Inferior parietal cortex (tissue), 1 donor: ENCODE measurements around the gene XIRP2.
"Not testable (repeated sequence)": the region's sequence is repeated elsewhere in the genome, so short reads cannot be mapped to it uniquely, and the experiment has no call there.

Experiments used
- DNase-seq: peaks from one replicate; pipeline ENCODE4 v3.0.0-alpha.2; 2016; ENCODE audit errors: extremely low spot score

Gene XIRP2

DNA sequence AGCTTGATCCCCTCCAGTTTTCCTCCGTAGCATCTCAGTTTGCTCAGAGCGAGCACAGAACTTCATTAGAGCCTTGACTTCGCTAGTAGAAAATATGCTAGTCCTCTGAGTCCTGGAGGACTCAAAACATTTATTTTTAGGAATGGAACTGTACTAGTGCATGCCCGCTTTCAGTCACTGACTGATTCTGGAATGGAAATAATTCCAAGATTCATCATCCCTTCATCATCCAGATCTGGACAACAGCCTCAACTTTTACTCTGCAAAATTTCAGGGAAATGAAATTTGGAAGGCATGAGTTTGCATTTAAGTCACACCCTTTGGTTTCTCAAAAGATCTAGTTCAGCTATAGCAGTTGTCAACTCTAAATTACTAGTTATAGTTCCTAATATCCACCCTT is 304.6 kb downstream of the XIRP2 start:
- no peak for DNase-seq

GRCh38 chr2:167196461-167197252 is 308.4 kb downstream of the XIRP2 start:
- DNase-seq: no peak

- DNase-seq: no peak
These were observed 309.7 kb downstream of the XIRP2 start for GRCh38 chr2:167198009-167198408.

DNA sequence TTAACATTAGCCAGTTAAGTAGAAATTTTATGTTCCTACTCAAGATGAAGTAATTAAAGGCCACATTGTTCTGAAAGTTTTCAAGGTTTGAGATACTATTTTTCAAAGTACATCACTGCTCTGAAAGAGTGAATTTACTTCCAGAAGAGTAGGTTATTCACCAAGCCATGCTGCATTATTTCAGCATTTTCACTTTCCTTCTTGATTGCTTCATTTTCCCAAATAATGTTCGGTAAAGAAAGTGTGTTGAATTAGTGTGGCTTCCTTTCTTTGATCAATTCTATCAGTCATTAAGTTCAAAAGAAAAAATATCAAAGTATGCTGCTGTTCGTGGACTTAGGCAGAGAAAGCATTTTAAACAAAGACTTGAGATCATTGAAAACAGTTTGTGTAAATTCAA is 310.3 kb downstream of the XIRP2 start:
- no peak for DNase-seq

GRCh38 chr2:167200019-167200418 is 311.7 kb downstream of the XIRP2 start:
- no peak for DNase-seq

DNA sequence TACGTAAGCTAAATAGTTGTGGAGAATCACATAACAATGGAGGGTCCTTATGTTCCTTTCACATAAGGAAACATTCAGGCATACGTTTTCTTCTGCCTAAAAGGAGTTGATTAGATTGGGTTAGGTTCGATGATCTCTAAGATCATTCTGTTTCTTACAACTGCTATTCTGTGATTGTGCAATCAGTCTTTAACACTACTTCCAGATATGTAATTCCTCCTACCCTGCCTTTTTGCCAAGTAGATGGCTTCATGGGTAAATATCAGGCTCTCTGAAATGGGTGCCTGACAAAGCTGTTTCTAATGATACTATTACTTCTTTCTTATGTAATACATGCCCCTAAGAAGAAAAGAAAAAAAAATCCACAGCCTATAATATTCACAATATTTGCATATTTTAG is 321.5 kb downstream of the XIRP2 start:
- no peak for DNase-seq

DNA sequence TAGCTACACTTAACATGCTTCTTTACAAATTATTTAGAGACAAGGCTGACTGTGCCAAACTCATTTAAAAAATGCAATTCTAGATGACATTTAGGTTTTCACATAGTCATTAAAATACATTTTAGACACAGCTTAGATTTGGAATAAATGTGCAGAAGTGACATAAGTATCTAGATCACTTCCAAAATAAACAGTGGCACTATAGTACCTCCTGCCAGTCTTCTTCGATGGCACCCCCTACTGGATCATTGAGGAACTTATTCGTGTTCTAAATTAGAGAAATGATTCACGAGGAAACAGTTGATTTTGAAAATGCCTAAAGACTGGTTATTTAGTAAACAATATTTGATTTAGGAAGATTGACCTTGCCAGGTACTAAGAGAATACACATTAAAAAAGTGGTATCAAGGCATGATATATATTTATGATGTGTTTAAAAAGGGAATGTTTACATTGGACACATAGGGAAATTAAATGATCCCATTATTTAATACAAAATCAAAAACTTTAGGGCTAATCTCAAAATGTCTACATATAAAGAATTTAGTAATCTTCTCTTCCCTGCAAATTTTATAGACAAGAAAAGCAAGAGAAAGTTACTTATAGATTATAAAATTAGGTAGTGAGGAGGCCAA is 323.9 kb downstream of the XIRP2 start:
- peak; percentile 79 for DNase-seq

DNA sequence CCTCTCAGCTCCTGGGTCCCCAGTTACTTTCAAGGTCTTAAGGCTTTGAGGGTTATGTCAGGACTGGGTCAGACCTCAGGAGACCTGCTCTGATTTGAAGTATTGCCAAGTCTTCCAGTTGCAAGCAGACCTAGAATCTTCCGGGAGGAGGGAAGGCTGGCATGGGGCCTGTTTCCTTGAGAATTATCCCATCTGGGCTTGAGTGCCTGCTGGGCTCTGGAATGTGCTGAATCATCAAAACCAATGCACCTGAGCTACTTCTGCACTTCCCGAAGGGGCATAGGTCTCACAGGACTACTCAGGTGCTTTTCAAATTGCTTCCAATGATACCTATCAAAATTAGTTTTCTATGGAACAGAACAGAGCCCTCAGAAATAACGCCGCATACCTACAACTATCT is 327.3 kb downstream of the XIRP2 start:
- no peak for DNase-seq

DNA sequence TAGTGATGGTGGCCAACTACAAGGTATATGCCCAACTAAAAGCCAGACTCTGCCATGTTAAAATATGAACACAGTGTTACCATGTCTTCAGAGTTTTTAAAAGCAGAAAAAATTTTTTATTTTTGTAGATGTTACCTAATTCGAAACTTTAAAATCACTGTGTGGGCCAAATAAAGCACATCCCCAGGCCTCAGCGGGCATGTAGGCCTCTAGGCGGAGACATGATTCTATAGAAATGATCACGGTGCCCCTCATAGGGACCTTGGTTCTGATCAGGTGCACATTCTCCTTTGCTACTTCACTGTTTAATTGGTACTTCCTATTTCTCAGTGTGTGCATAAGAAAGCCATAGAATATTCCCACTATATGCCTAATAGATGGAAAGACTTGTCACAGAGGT is 349.2 kb downstream of the XIRP2 start:
- no peak for DNase-seq

- DNase-seq: no peak
These were observed 352.4 kb downstream of the XIRP2 start for GRCh38 chr2:167240671-167241070.

DNA sequence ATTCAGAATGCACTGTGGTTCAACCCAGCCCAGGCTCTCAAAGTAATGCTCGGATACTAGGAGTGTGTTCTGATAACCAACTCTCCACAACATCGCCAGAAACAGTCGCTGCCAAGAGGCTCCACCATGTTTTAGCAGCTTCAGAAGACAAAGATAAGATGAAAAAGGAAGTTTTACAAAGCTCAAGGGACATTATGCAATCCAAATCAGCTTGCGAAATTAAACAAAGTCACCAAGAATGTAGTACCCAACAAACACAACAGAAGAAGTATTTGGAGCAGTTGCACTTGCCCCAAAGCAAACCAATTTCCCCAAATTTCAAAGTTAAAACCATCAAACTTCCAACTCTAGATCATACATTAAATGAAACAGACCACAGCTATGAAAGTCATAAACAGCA is 360.9 kb downstream of the XIRP2 start:
- DNase-seq: no peak

- no peak for DNase-seq
These were observed 364.7 kb downstream of the XIRP2 start for GRCh38 chr2:167253025-167253424.

DNA sequence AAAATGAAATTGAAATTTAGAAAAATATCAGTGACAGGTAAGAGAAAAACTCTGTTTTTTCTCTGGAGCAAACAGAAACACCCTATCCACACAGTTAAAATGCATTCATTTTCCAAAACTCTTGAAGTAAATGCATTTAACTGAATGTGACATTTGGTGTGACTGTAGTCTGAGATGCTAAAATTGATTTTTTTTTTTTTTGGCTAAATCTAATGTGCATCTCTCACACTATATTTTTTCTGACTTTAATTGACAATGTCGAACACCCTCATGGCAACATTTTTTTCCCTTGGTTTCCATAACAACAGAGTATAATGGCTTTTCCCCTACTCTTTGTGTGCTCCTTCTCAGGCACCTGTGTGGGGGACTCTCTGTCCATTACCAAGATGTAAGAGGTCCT is 366.4 kb downstream of the XIRP2 start:
- DNase-seq: no peak

DNA sequence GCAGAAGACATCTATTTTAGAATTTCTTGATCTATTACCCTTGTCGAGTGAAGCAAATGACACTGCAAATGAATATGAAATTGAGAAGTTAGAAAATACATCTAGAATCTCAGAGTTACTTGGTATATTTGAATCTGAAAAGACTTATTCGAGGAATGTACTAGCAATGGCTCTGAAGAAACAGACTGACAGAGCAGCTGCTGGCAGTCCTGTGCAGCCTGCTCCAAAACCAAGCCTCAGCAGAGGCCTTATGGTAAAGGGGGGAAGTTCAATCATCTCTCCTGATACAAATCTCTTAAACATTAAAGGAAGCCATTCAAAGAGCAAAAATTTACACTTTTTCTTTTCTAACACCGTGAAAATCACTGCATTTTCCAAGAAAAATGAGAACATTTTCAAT is 370.4 kb downstream of the XIRP2 start:
- DNase-seq: no peak

GRCh38 chr2:167264380-167264779 is 376.1 kb downstream of the XIRP2 start:
- peak; percentile 57 for DNase-seq

DNA sequence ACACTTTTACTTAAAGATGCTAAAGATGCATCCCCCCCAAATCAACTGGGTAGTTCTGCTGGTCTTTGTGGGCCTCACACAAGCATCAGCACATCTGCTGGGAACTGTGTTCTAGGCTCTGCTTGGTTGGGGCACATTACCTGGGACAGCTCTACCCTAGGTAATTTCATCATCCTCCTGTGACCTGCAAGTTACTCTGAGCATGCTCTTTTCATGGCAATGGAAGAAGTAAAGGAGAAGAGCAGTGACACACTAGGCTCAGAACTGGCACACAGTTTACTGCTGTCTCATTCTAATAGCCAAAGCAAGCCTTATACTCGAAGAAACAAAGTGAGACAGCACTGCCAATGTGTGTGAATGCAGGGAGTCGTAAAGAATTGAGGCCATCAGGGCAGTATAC is 376.7 kb downstream of the XIRP2 start:
- DNase-seq: no peak

- DNase-seq: no peak
These were observed 377.4 kb downstream of the XIRP2 start for GRCh38 chr2:167265722-167266121.

- DNase-seq: not testable (repeated sequence)
These were observed 380.0 kb downstream of the XIRP2 start for GRCh38 chr2:167268245-167268644.

GRCh38 chr2:167271932-167272331 is 383.7 kb downstream of the XIRP2 start:
- no peak for DNase-seq

DNA sequence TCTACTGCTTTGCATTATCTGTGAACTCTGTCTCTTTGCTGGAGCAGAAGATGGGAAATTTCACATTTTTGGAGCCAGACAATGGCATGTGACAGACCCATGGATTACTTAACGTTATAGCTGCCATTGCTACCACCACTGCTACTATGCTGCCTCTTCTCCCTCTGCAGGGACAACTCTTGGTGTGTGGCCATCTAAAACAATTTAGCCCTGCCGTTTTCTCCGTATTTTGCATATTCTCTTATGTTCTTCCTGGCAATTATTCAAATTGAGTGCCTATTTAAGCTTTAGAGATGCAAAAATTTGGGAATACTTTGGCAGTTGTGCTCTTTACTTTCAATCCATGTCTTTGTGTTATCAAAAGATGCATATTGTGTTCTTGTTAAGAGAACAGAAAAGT is 386.8 kb downstream of the XIRP2 start:
- no peak for DNase-seq

- DNase-seq: no peak
These were observed 391.5 kb downstream of the XIRP2 start for GRCh38 chr2:167279810-167280209.

GRCh38 chr2:167287212-167287611 is 398.9 kb downstream of the XIRP2 start:
- no peak for DNase-seq

DNA sequence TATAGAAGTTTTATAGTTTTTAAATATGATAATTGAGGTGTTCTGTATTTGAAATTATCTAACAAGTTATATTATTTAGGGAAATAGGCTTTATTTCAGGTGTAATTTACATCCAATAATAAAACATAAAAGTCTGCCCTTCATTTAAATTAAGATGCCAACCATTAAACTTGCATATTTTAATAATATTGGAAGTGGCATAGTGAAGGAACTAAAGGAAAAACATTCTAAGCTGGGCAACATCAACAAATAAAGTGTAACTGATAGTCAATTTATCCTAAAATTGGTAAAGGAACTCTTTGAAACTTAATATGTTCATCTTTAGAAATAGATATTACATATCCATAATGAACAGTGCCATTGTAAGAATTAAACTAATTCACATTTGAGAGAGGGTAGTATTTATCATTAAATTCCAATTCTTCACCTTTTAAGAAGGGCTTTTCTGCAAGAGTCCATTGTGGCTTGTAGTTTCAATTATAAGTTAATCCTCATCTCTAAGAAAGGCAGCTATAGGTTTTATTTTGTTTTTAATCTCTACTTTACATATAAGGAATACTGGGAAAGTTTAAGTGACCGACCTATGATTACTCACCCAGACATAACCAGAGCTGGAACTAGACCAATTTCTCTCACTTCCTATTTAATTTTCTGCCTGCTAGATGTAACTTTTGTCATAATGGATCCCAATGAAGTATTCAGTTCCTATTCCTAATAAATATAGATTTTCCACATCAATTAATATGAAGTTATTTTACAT is 401.6 kb downstream of the XIRP2 start:
- no peak for DNase-seq
